Stimulated activated naive CD8-positive, alpha-beta T cell treated with anti-CD3 and anti-CD28 coated beads, Interleukin-15, Interleukin-2, amounts not matched to agents 100 U/mL and 50 U/mL, for 24 hours (primary cell): Measurements from ENCODE around the gene TLR2.
"Not testable (repeated sequence)": the region's sequence is repeated elsewhere in the genome, so short reads cannot be mapped to it uniquely, and the experiment has no call there.

Experiments
- ATAC-seq: fragments of 150-1000 bp; cut with Tn5 transposase; one replicate; pipeline ENCODE4 v1.10.0; 2021
- DNase-seq: peaks from one replicate; pipeline ENCODE4 v3.0.0; 2021

TLR2 gene

DNA sequence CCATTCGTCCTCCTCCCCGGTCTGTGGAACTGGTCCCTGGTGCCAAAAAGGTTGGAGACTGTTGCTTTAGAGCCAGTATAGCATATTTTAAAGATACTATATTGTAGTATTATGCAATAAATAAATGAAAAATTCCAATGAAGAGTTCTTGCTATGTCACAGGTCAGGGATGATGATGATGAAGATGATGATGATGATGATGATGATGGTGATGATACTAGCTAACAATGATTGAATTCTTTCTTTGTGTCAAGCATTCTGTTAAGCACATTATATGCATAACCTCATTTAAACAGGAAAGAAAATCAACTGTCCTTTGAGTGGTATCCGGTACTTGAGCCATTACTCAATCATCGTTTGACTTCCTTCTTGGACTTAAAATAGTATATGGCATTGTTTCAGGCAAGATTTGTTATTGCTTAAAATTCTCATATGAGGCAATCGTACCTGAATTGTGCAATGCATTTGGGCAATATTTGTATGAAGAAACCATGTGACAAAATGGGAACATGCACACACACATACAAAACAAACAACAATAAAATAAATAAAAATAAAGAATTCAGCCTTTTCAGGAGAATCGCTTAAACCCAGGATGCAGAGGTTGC, 22.8 kb upstream of the TLR2 start:
- no peak for ATAC-seq
- DNase-seq = no peak

DNA sequence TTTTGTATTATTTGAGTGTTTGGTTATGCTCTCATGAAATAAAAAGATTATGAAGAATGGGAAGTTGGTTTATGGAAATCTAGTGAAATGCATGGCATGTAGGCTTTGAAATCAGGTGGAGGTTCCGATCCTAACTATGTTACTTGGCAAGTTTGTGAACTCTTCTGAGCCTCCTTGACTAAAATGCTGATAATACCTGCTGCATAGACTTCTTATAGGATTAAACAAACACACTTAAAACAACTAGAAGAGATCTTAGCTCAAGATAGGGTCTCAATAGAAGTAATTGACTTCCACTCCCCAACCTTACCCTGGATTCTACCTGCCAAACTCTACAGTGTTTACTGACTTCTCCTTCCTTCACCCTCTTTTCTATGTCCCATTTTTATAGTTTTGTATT, 22.2 kb upstream of the TLR2 start:
- DNase-seq (no peak), ATAC-seq (no peak)

DNA sequence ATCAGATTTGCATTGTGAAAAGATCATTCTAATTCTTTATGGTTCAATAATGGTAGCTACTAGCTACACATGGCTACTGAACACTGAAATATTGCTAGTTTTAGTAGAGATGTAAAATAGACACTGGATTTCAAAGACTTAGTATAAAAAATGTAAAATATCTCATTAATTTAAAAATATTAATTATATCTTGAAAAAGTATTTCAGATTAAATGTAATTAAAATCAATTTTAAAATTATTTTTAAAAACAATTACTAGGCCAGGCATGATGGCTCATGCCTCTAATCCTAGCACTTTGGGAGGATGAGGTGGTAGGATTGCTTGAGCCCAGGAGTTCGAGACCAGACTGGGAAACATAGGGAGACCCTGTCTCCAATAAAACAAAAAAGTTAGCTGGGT, 20.4 kb upstream of the TLR2 start:
- DNase-seq (no peak), ATAC-seq (no peak)

DNA sequence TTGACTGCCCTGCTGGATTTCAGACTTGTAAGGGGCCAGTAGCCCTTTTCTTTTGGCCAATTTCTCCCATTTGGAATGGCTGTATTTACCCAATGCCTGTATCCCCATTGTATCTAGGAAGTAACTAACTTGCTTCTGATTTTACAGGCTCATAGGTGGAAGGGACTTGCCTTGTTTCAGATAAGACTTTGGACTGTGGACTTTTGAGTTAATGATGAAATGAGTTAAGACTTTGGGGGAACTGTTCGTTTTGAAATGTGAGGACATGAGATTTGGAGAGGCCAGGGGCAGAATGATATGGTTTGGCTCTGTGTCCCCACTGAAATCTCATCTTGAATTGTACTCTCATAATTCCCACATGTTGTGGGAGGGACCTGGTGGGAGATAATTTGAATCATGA, 17.6 kb upstream of the TLR2 start:
- DNase-seq, ATAC-seq: not testable (repeated sequence)

DNA sequence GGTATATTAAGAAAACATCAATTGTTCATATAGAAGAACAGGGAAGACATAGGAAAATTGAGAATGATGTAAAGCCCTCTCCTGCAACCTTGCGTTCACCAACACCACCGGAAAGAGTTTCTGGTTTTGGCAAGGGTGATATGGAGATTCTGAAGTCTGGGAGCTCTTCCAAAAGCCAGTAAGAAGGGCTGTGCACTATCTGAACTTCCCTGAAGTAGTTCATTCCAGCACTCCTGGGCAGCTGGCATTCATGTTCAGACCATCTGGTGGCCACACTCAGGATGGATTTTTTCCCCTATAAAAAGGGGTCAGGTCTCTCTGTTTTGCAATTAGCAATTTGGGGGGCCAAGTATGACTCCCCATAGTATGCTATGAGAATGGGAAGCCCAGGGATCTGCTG, 15.4 kb upstream of the TLR2 start:
- no peak for ATAC-seq
- no peak for DNase-seq

DNA sequence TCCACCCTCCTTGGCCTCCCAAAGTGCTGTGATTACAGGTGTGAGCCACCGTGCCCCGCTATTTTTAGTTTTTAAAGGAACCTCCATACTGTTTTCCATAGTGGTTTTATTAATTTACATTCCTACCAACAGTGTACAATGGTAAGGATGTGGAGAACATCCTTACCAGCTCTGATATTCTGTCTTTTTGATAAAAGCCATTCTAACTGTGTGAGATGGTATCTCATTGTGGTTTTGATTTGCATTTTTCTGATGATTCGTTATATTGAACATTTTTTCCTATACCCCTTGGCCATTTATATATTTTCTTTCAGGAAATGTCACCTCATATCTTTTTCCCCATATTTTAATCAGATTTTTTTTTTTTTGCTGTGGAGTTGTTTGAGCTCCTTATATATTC, 14.2 kb upstream of the TLR2 start:
- peak; percentile 40 for ATAC-seq

DNA sequence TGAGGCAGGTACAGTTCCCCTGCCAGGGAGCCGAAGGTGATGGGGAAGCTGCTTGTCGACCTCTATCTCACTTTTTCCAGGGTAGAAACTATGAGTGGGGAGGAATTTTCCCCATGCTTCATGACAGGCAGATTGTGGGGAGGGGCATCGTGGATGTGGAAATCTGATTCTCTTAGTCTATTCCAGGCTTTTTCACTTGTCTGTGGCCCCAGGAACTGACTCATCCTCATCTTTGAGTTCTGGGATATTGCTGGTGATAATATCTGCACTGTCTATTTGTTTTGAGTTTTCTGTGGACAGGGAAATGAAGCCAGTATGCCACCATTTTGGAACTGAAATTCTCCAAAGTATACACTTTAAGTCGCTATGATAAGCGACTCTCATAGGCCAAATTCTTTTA, 7.6 kb upstream of the TLR2 start:
- no peak for DNase-seq
- no peak for ATAC-seq

More for the DNA sequence above, 14.2 kb upstream of the TLR2 start:
- no peak for DNase-seq

DNA sequence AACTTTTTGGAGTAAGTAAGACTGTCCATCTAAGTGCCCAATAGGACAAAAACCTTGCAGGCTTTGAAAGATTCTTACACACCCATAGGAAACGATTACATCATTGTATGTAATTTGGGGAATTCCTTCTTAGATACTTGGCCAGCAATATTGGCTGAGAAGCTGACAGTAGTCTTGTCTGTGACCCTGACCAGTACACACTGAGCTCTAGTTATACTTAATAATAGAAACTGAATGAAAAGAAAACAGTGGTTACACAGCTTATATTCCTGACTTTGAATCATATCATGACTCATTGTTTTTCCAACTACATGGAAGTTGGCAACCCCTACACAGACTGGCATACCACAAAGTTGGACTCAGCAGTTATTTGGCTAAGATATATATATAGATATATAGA, 7.1 kb upstream of the TLR2 start:
- ATAC-seq (no peak), DNase-seq (no peak)

DNA sequence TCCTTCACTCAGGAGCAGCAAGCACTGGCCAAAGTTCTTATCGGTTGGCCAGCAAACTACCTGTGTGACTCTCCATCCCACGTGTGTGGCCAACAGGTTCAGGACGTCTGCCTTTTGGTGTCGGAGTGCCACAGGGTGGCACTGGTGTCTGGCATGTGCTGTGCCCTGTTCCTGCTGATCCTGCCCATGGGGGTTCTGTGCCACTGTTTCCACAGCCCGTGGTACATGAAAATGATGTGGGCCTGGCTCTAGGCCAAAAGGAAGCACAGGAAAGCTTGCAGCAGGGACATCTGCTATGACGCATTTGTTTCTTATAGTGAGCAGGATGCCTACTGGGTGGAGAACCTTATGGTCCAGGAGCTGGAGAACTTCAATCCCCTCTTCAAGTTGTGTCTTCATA, 4.6 kb upstream of the TLR2 start:
- no peak for DNase-seq
- no peak for ATAC-seq

DNA sequence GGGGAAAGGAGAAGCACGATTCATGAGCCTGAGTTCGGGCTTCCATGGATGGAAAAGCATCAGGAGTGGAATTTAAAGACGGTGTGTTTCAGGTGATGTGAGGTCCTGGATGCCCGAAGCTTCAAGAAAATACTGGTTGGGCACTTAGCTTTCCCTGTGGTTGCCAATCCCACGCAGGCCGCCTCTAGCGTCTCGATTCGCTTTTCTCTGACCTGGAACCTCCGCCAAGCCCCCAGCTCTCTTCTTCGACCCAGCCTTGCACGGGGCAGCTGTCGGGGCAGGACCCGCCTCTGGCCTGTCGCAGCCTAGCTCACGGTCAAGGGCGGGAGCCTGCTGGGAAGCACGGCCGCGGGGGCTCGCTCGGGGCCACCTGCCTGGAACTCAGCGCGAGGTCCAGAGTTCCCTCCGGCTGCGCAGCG, 308 bp upstream of the TLR2 start:
- DNase-seq (no peak), ATAC-seq (no peak)

DNA sequence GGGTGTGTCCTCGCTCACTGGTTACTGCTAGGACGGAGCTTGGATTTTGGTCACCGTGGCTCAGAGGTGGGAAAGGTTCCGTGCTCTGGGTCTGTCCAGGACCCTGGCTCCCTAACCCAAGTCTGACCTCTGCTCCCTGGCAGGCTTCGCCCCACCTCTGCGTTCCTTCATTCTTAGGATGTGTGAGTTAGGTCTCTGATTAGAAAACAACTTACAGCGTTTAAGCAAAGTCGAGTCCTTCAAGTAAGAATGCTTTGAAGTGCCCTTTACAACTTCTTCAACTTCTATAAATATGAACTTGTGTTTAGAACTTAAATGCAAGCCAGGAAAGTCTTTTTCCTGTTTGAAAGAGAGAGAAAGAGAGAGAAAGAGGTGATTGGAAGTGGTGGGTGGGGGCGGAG, 891 bp downstream of the TLR2 start:
- ATAC-seq = no peak
- no peak for DNase-seq

DNA sequence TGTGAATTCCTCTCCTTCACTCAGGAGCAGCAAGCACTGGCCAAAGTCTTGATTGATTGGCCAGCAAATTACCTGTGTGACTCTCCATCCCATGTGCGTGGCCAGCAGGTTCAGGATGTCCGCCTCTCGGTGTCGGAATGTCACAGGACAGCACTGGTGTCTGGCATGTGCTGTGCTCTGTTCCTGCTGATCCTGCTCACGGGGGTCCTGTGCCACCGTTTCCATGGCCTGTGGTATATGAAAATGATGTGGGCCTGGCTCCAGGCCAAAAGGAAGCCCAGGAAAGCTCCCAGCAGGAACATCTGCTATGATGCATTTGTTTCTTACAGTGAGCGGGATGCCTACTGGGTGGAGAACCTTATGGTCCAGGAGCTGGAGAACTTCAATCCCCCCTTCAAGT, 20.4 kb downstream of the TLR2 start:
- ATAC-seq (no peak), DNase-seq (no peak)

DNA sequence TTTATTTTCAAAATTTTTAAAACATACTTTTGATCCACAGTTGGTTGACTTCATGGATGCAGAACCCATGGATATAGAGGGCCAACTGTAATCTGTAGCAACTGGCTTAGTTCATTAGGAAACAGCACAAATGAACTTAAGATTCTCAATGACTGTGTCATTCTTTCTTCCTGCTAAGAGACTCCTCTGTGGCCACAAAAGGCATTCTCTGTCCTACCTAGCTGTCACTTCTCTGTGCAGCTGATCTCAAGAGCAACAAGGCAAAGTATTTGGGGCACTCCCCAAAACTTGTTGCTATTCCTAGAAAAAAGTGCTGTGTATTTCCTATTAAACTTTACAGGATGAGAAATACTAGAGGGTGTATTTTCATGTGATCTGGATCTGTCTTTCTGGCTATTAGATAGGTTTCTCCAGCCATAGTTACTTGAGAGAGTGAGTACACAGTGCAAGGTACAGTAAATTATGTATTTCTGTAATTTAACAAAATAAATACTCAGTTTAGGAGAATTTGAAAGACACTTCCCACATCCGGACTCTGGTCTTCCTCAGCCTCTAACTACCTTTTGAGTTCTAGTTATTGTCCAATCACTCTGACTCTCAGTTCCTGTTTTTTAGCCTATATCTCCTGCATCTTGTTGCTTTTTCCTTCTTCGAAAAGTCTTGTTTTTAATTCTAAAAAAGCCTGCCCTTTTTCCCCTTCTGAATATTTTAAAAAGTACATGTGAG, 21.8 kb downstream of the TLR2 start:
- DNase-seq (no peak), ATAC-seq (no peak)

DNA sequence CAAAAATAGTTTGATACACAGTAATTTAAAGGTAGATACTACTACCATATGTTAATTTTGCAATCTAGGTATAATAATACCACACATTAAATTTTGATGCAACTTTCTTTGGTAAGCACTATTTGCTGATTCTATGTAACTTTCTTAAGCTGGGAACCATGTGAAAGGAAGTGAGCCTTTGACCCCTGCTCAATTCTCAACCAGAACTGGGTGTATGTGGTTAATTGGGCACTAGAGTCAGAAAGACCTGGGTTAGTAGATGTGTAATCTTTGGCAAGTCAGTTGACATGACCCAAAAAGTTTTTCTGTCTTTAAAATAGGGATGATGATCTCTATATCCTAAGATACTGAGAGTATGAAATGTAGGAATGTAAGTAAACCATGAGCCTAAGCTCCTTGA, 22.4 kb downstream of the TLR2 start:
- no peak for ATAC-seq
- no peak for DNase-seq

DNA sequence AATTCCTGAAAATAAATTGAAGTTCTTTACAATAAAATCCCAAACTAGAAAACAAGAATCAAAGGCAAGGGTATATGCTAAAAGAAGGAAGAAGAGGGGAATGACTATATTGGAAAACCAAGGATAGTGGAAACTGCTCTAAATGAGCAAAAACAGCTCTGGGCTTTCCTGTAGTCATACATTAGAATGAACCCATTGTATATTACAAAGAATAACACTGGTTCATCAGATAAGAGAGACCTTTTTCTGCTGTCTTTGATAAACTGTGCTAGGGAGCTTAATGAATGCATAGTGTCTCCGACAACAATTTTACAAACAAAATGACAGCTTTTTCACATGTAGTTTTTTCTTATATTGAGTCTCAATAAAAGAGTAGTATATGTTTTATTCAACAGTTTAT, 26.6 kb downstream of the TLR2 start:
- ATAC-seq (no peak), DNase-seq (no peak)

DNA sequence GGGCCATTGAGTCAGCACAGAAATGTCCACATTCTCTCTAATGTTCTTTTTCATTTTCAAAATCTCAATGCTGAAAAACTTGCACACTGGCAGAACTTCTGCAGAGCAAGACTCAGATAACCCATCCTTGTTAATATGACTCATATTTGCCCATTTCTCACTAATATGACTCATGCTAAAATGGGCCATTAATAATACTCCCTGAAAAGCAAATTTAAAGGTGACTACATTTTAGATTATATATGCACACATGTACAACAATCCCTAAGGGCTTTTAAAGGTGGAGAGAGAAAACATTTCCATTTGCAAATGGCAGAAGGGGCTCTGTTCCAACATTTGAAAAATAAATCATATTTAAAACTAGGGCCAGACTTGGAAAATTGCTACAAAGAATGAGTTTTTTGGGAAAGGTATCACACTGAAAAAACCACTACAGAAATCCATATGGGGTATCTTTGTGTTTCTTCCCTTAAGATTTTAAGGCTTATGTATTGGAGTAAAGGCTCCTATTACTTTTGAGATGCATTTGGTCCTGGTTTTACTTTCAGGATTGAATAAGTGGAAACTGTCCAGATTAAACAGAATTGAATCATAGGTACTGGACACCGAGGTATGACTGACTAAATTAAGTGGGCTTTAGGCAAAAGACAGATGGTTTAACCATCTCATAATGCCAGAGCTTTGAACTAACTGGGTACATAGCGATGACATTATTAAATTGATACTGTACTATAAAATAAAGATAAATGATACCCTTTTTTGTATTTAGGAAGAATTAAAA, 30.0 kb downstream of the TLR2 start:
- ATAC-seq (peak; percentile 40), DNase-seq (no peak)

DNA sequence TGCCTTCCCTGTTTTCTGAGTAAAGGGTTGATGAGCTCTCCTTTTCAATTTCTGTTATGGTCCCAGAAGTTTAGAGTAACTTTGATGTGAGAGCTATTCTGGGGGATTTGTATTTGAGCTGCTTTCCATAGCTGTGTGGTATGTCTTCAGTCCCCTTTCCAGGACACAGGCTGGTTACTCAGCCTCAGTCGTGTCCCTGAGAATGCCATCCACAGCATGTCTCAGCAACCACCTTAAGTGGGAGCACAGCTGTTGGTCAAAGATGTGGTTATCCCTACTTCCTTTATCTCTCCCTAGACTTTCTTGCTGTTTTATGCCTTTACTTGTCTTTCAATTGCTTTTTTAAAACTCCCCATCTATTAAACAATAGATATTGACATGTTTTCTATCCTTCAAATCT, 38.0 kb downstream of the TLR2 start:
- no peak for DNase-seq

DNA sequence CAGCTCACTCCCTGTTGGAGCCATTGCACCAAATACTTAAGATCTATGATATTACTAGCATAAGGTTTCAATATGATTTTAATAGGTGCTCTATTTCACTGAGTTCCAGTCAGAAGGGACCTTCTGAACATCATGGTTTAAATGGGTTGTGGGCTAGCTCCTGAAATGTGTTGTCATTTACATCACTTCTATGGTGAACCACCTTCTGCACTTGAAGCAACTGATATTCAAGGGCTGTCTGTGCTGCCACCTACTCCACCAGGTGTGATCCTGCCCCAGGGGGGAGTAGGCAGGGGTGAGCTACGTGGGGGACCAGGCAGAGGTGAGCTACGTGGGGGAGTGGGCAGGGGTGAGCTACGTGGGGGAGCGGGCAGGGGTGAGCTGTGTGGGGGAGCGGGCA, 40.5 kb downstream of the TLR2 start:
- ATAC-seq (no peak), DNase-seq (no peak)

More for the DNA sequence above, 38.0 kb downstream of the TLR2 start:
- ATAC-seq = no peak

DNA sequence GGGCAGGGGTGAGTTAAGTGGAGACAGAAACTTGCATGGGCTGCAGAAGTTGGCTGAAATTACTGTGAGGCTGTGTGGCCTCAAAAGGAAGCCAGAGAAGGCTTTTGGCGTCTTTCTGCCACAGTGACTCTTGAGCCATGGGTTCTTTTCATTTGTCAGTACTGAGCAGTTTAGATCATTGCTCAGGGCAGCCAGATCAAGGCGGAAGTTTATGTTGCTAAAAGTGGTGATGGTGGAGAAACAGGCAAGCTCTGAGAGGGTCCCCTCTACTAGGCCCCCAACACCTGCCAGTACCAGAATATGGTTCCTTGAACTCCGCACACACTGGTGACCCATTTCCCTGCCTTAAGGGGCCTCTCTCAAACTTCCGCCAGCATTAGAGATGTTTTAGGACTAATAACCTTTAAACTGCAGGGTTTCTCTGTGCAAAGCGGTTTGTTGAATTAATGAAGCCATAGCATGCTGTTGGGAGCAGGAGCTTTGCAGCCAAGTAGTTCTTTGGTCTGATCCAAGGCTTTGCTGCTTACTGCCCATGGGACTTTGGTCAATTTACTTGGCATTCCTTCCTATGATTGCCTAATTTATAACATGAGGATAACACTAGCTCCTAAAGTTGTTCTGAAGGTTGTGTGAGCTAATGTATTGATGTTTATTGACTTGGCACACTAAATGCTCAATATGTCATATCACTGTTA, 41.2 kb downstream of the TLR2 start:
- DNase-seq (no peak), ATAC-seq (no peak)

DNA sequence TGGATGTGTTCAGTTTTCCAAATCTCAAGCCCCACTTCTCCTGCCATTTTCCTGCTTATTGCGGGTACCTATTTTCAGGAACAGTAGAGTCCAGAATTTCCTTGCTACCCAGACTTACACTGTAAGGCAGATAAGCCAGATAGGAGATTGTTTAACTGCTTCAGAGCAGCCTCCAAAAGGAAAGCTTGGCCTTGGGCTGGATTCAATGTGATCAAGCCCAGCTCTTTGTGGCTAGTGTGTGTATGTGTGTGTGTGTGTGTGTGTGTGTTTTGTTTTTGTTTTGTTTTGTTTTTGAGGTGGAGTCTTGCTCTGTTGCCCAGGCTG, 41.7 kb downstream of the TLR2 start:
- ATAC-seq = no peak

DNA sequence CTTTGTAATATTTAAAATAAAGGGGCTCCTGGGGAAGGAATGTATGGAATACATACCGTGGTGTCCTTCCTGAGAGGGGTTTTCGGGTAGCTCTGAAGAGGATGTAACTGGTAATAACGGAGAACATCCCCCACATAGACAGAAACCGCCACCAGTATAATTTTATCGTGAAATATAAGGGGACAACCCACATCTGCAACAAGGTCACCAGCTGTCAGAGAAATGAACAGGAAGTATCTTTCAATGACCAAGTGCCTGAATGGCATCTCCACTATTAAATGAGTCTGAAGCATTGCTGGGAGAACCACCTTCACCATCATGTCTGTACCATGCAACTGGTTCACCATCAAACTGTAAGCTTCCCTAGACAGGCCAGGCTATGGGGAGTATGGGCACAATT, 44.1 kb downstream of the TLR2 start:
- no peak for DNase-seq
- no peak for ATAC-seq

More for the DNA sequence above, 41.7 kb downstream of the TLR2 start:
- DNase-seq = no peak

DNA sequence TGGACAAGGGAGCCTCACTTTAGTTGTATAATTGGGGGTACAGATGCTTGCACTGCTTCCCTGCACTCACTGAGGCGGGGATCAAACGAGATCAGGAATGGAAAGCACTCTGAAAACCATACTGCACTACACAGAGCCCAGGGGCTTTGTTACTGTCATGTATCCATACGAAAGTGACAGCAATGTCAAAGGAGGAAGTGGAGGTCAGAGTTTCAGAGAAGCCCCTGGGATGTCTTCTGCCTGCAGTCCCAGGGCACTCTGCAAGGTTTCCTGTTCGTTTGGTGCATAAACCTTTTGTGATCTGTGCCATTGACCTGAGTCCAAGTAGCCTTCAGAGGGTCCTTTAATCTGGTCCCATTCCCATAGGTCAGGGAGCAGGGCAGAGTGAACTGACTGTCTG, 44.6 kb downstream of the TLR2 start:
- no peak for DNase-seq
- ATAC-seq = no peak

DNA sequence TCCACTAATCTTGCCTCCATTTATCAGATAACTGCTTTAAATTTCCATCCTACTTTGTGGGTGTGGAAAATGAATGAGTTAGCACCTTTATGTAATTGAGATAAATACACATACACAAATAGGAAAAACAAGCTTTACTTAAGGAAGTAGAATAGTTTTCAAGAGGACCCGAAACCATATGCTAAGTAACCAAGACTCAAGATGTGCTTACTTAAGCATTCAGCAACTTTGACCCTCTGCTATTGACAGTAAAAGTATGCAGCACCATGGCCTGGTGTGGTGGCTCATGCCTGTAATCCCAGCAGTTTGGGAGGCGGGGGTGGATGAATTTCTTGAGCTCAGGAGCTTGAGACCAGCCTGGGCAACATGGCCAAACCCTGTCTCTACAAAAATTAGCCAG, 45.8 kb downstream of the TLR2 start:
- DNase-seq = no peak
- ATAC-seq = no peak
